Endothelial cell of umbilical vein (primary cell): Measurements from ENCODE around the gene USP36. TPM values are rescaled to one million over a fixed set of nuclear protein-coding genes. Genes with fewer than 3 reads are reported as not detected.

Source experiments
- BruUV-seq: library from RNA; stranded (reverse); fragments of 400-500 nt; replicated peaks from 2 replicates; lab custom pipeline; 2021; lab: Mats Ljungman, UMichigan
- CTCF ChIA-PET: fragments of 300-600, 350-600 bp; sonication (Branson Sonifier 250); formaldehyde crosslinking; loops from one replicate; lab custom pipeline; 2021; ENCODE audit warnings: antibody characterized with exemption, inconsistent platforms; lab: Charles Lee
- POLR2A ChIA-PET: fragments of 300-600, 350-600 bp; sonication (Branson Sonifier 250); formaldehyde crosslinking; loops from one replicate; lab custom pipeline; 2021; ENCODE audit warnings: antibody characterized with exemption, inconsistent platforms; lab: Charles Lee
- DNase-seq: peaks from one replicate; pipeline ENCODE4 v3.0.0-alpha.2; 2011; ENCODE audit warnings: low read depth, low spot score
- FAIRE-seq: peaks from 2 replicates; lab custom pipeline; 2011; peaks lifted over from hg19 to GRCh38; lab: Jason Lieb, UNC
- H2AFZ ChIP-seq: 2 replicates; pipeline ENCODE4 v1.6.0; 2012; ENCODE audit warnings: low read depth, low read length, control low read depth, inconsistent platforms
- H3K27ac ChIP-seq: 2 replicates; pipeline ENCODE4 v1.5.1; 2011; ENCODE audit warnings: low read depth, mild to moderate bottlenecking, control low read depth, low read length, moderate library complexity; ENCODE audit not compliant: insufficient read depth
- H3K27me3 ChIP-seq, 2 experiments: 2 replicates each; pipeline versions ENCODE4 v1.6.0 to v1.6.1; 2011; ENCODE audit warnings: low read length in 2 of 2, mixed read lengths in 1 of 2; ENCODE audit not compliant: control insufficient read depth in 2 of 2, insufficient read depth in 2 of 2
- H3K36me3 ChIP-seq, 2 experiments: 2 replicates in 1 of 2; 3 replicates in 1 of 2; pipeline ENCODE4 v1.5.1; 2011; ENCODE audit warnings: low read length in 2 of 2, mild to moderate bottlenecking in 1 of 2, moderate library complexity in 1 of 2; ENCODE audit not compliant: control insufficient read depth in 2 of 2, insufficient read depth in 2 of 2; ENCODE audit errors: extremely low read depth in 1 of 2
- H3K4me1 ChIP-seq: 3 replicates; pipeline ENCODE4 v1.5.1; 2011; ENCODE audit warnings: mild to moderate bottlenecking, low read length; ENCODE audit not compliant: control insufficient read depth, insufficient read depth; ENCODE audit errors: extremely low read depth
- H3K4me2 ChIP-seq: 2 replicates; pipeline ENCODE4 v1.6.1; 2011; ENCODE audit warnings: low read length, control low read depth, mixed read lengths; ENCODE audit not compliant: insufficient read depth
- H3K4me3 ChIP-seq, 3 experiments: fragments of 200-600 bp in 1 of 3; sonication (generic), shearing (Covaris generic) in 1 of 3; replicated peaks in 1 of 3; 2 replicates each; pipeline ENCODE4 v1.5.1; 2011 to 2016; ENCODE audit warnings: control low read depth in 3 of 3, low read length in 3 of 3, mild to moderate bottlenecking in 2 of 3, inconsistent platforms in 1 of 3, low read depth in 1 of 3, moderate library complexity in 1 of 3; ENCODE audit not compliant: insufficient read depth in 1 of 3
- H3K79me2 ChIP-seq: 2 replicates; pipeline ENCODE4 v1.6.0; 2012; ENCODE audit warnings: low read length, inconsistent platforms; ENCODE audit not compliant: control insufficient read depth, insufficient read depth
- H3K9ac ChIP-seq: replicated peaks from 2 replicates; pipeline ENCODE3; 2011; ENCODE audit warnings: low read length, control low read depth; ENCODE audit not compliant: insufficient read depth; ENCODE audit errors: extremely low read depth
- H3K9me1 ChIP-seq: replicated peaks from 3 replicates; pipeline ENCODE4 v1.6.0; 2011; ENCODE audit warnings: mild to moderate bottlenecking, low read length; ENCODE audit not compliant: control insufficient read depth, insufficient read depth; ENCODE audit errors: extremely low read depth
- H3K9me3 ChIP-seq: replicated peaks from 2 replicates; pipeline ENCODE4 v1.5.1; 2012; ENCODE audit warnings: low read length, inconsistent platforms; ENCODE audit not compliant: control insufficient read depth, insufficient read depth
- H4K20me1 ChIP-seq: replicated peaks from 2 replicates; pipeline ENCODE3; 2011; ENCODE audit warnings: mild to moderate bottlenecking, low read length; ENCODE audit not compliant: control insufficient read depth, insufficient read depth; ENCODE audit errors: extremely low read depth
- EZH2 ChIP-seq: IDR thresholded peaks from 2 replicates; pipeline ENCODE4 v1.6.1; 2012; ENCODE audit warnings: borderline replicate concordance, low read depth, mild to moderate bottlenecking, moderate library complexity, low read length, inconsistent platforms; ENCODE audit not compliant: severe bottlenecking
- FOS ChIP-seq: IDR thresholded peaks from 2 replicates; pipeline ENCODE4 v1.6.1; 2011; ENCODE audit warnings: mild to moderate bottlenecking, low read length, moderate library complexity, borderline replicate concordance; ENCODE audit not compliant: insufficient read depth
- GATA2 ChIP-seq: IDR thresholded peaks from 2 replicates; pipeline ENCODE4 v1.7.0; 2011; ENCODE audit warnings: low read depth, mild to moderate bottlenecking, moderate library complexity, mixed read lengths, low read length; ENCODE audit not compliant: insufficient read length, insufficient read depth
- JUN ChIP-seq: IDR thresholded peaks from 2 replicates; pipeline ENCODE4 v1.6.1; 2011; ENCODE audit warnings: borderline replicate concordance, low read depth; ENCODE audit not compliant: insufficient read length, insufficient read depth
- MYC ChIP-seq: IDR thresholded peaks from one replicate; pipeline ENCODE4 v1.6.1; 2011; ENCODE audit warnings: mild to moderate bottlenecking, low read depth, low read length
- POLR2A ChIP-seq: IDR thresholded peaks from 2 replicates; pipeline ENCODE4 v1.6.1; 2012; ENCODE audit warnings: low read depth, mild to moderate bottlenecking, control low read depth, low read length
- POLR2AphosphoS5 ChIP-seq: IDR thresholded peaks from 2 replicates; pipeline ENCODE4 v1.6.1; 2012; ENCODE audit warnings: low read depth, mild to moderate bottlenecking, control low read depth, low read length, moderate library complexity; ENCODE audit not compliant: insufficient read depth
- dilution Hi-C: fragments of 300-500 bp; cut with MboI; formaldehyde crosslinking; loops from one replicate; pipeline ENCODE4 v1.15.0; 2019; ENCODE audit warnings: low sequenced_read_pairs; ENCODE audit not compliant: extremely low pct_ligation_motif_present
- intact Hi-C: fragments of 100-400 bp; cut with micrococcal nuclease; formaldehyde crosslinking; loops from one replicate; pipeline ENCODE4 v1.10.0; 2022
- polyA plus RNA-seq, 4 experiments: library from polyadenylated mRNA; depleted of rRNA in 3 of 4; stranded (reverse) in 3 of 4; unstranded in 1 of 4; fragments of >200 nt; gene quantifications; 2 replicates each; pipeline versions ENCODE4 v1.2.1 to v1.2.3, GENCODE V29; 2011 to 2012; ENCODE audit warnings: missing spikeins in 1 of 4
- total RNA-seq: library from RNA; stranded (reverse); gene quantifications from 2 replicates; pipeline ENCODE4 v1.2.3, GENCODE V29; 2021
- TF ChIP-seq, protein P1 (sequence below), 2 donors: IDR thresholded peaks; 1 replicate in 1 of 2; 2 replicates in 1 of 2; pipeline ENCODE4 v1.5.1; 2011; ENCODE audit warnings: low read length in 2 of 2, mild to moderate bottlenecking in 2 of 2, moderate library complexity in 2 of 2, control low read depth in 1 of 2, inconsistent platforms in 1 of 2, low read depth in 1 of 2; ENCODE audit not compliant: insufficient read depth in 1 of 2; ENCODE audit errors: extremely low read depth in 1 of 2
- TF ChIP-seq, protein P2 (sequence below): IDR thresholded peaks from 2 replicates; pipeline ENCODE4 v1.6.1; 2011; ENCODE audit not compliant: insufficient read depth, insufficient read length

Gene USP36
- total and polyA plus RNA-seq, 2 donors (not counting 3 experiments of a cell fraction or from before 2014, with no cell fraction given), result 29.8 to 46.6 TPM

DNA sequence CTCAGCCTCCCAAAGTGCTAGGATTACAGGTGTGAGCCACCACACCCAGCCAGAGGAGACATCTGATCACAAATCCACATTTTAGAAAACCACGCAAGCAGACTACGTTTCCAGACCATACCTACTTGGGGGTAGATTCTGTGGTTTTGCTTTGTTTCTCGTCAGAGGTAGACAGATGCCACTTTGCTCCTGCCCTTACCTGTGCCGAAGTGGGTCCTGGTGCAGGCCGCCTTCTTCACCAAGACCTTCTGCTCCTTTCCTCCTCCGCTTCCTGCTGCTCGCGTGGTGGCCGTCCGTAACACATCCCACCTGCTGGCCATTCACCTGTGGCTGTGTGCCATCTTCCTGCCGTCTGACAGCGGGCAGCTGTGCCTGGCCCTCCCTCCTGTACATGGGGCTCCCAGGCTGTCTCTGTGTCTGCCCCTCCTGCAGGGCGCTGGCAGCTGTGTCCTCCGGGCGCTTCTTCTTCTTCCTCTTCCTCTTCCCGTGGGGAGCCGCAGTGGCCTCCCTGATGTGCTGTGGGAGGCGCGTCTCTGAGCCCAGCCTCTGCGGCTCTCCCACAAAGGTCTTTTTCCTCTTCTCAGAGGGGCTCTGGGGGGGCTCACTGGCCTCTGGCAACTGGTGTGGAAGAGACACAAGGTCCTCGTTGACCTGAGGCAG lies 37.3 kb downstream of the USP36 start:
- dilution Hi-C loops, result no loop called here
- TF ChIP-seq POLR2AphosphoS5 (no peak), JUN (no peak), MYC (no peak), FOS (no peak), EZH2 (no peak), POLR2A (no peak), GATA2 (no peak)
- TF ChIP-seq, protein P1, sequence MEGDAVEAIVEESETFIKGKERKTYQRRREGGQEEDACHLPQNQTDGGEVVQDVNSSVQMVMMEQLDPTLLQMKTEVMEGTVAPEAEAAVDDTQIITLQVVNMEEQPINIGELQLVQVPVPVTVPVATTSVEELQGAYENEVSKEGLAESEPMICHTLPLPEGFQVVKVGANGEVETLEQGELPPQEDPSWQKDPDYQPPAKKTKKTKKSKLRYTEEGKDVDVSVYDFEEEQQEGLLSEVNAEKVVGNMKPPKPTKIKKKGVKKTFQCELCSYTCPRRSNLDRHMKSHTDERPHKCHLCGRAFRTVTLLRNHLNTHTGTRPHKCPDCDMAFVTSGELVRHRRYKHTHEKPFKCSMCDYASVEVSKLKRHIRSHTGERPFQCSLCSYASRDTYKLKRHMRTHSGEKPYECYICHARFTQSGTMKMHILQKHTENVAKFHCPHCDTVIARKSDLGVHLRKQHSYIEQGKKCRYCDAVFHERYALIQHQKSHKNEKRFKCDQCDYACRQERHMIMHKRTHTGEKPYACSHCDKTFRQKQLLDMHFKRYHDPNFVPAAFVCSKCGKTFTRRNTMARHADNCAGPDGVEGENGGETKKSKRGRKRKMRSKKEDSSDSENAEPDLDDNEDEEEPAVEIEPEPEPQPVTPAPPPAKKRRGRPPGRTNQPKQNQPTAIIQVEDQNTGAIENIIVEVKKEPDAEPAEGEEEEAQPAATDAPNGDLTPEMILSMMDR (IDR thresholded peaks at IDR 0.05; ENCODE audit: extremely low read depth in 1 of 2, insufficient read depth in 1 of 2, low read depth in 1 of 2, low read length in 2 of 2), result no peak
- TF ChIP-seq, protein P2, sequence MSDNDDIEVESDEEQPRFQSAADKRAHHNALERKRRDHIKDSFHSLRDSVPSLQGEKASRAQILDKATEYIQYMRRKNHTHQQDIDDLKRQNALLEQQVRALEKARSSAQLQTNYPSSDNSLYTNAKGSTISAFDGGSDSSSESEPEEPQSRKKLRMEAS, result no peak

More for the DNA sequence above, 37.3 kb downstream of the USP36 start:
- DNase-seq, result no peak
- no peak for FAIRE-seq
- ChIA-PET POLR2A (no interaction called here), CTCF (interaction anchor here (0.7 to 1.2 kb wide), 2 partner anchors 8 to 159 kb away, joined by 3 to 4 read pairs; no protein-coding TSS in a partner anchor)
- BruUV-seq, result no TSS peak
- Histone ChIP-seq H3K9ac (no peak overlapping the region), H3K9me1 (no peaks in the 10 kb centered on the region), H3K27me3 (no peaks in the 10 kb centered on the region), H3K9me3 (no peaks in the 10 kb centered on the region), H2AFZ (no peak overlapping the region), H3K4me2 (no peak overlapping the region), H3K4me3 (no peak overlapping the region), H4K20me1 (no peaks in the 10 kb centered on the region), H3K4me1 (peaks cover 8% of the 10 kb centered on the region), H3K36me3 (peaks cover 19 to 38% of the 10 kb centered on the region in 2 experiments), H3K27ac (no peak overlapping the region), H3K79me2 (no peaks in the 10 kb centered on the region)
- intact Hi-C loops, result no loop called here
